Caco-2 (cell line): Measurements from ENCODE around the gene USP44. TPM values are rescaled to one million over a fixed set of nuclear protein-coding genes. Genes with fewer than 3 reads are reported as not detected.

Experiments
- BruUV-seq: library from RNA; stranded (reverse); fragments of 400-500 nt; replicated peaks from 2 replicates; lab custom pipeline; 2021; lab: Mats Ljungman, UMichigan
- CTCF ChIA-PET: fragments of 300-600 bp; sonication (Branson Sonifier 250); formaldehyde crosslinking; loops from one replicate; lab custom pipeline; 2022; ENCODE audit warnings: antibody characterized with exemption; lab: Charles Lee
- POLR2A ChIA-PET: fragments of 300-600 bp; sonication (Branson Sonifier 250); formaldehyde crosslinking; loops from one replicate; lab custom pipeline; 2022; ENCODE audit warnings: antibody characterized with exemption; lab: Charles Lee
- DNase-seq, 2 experiments: peaks; one replicate each; pipeline versions ENCODE4 v3.0.0 to v3.0.0-alpha.2; 2020 to 2022
- H3K27me3 ChIP-seq: replicated peaks from 2 replicates; pipeline ENCODE4 v1.6.0; 2011; ENCODE audit warnings: low read length; ENCODE audit not compliant: control insufficient read depth, insufficient read depth
- H3K36me3 ChIP-seq: 2 replicates; pipeline ENCODE4 v1.5.1; 2011; ENCODE audit warnings: low read length; ENCODE audit not compliant: control insufficient read depth, insufficient read depth
- H3K4me1 ChIP-seq: fragments of 250-450 bp; sonication (Bioruptor Pico); 2 replicates; pipeline ENCODE4 v1.5.1; 2020; ENCODE audit warnings: mild to moderate bottlenecking
- H3K4me3 ChIP-seq: 2 replicates; pipeline ENCODE4 v1.5.1; 2011; ENCODE audit warnings: low read depth, mild to moderate bottlenecking, control low read depth, low read length
- H3K9me3 ChIP-seq: fragments of 250-450 bp; sonication (Bioruptor Pico); 2 replicates; pipeline ENCODE4 v1.5.1; 2020; ENCODE audit warnings: mild to moderate bottlenecking, moderate library complexity
- H3K27ac Mint-ChIP-seq: one replicate; pipeline ENCODE4 v1.8.0; 2022; ENCODE audit warnings: mixed read lengths; ENCODE audit not compliant: unreplicated experiment
- H3K27me3 Mint-ChIP-seq: one replicate; pipeline ENCODE4 v1.8.0; 2022; ENCODE audit warnings: mixed read lengths; ENCODE audit not compliant: insufficient read depth, unreplicated experiment
- H3K36me3 Mint-ChIP-seq: one replicate; pipeline ENCODE4 v1.8.0; 2022; ENCODE audit warnings: mild to moderate bottlenecking, mixed read lengths; ENCODE audit not compliant: insufficient read depth, unreplicated experiment
- H3K4me1 Mint-ChIP-seq: one replicate; pipeline ENCODE4 v1.8.0; 2022; ENCODE audit warnings: low read depth, mixed read lengths; ENCODE audit not compliant: unreplicated experiment
- H3K4me3 Mint-ChIP-seq: one replicate; pipeline ENCODE4 v1.8.0; 2022; ENCODE audit warnings: mild to moderate bottlenecking, moderate library complexity, mixed read lengths; ENCODE audit not compliant: unreplicated experiment
- H3K9me3 Mint-ChIP-seq: one replicate; pipeline ENCODE4 v1.8.0; 2022; ENCODE audit warnings: mixed read lengths; ENCODE audit not compliant: unreplicated experiment
- intact Hi-C: fragments of 100-400 bp; cut with micrococcal nuclease; formaldehyde crosslinking; loops from one replicate; pipeline ENCODE4 v1.10.0; 2022; ENCODE audit not compliant: unreplicated experiment
- total RNA-seq: library from RNA; stranded (reverse); gene quantifications from 2 replicates; pipeline ENCODE4 v1.2.3, GENCODE V29; 2022
- TF ChIP-seq, protein P1 (sequence below), 2 experiments: fragments of 200-600 bp in 1 of 2; IDR thresholded peaks; 1 replicate in 1 of 2; 2 replicates in 1 of 2; pipeline versions ENCODE4 v1.5.1 to v1.8.0; 2011 to 2022; ENCODE audit warnings: antibody characterized with exemption in 1 of 2, control low read depth in 1 of 2, inconsistent platforms in 1 of 2, low read depth in 1 of 2, low read length in 1 of 2, mild to moderate bottlenecking in 1 of 2, moderate library complexity in 1 of 2; ENCODE audit not compliant: insufficient read depth in 1 of 2, severe bottlenecking in 1 of 2, unreplicated experiment in 1 of 2

USP44 gene
- total RNA-seq, 1 experiment from 2014 or later: 0.14 TPM

DNA sequence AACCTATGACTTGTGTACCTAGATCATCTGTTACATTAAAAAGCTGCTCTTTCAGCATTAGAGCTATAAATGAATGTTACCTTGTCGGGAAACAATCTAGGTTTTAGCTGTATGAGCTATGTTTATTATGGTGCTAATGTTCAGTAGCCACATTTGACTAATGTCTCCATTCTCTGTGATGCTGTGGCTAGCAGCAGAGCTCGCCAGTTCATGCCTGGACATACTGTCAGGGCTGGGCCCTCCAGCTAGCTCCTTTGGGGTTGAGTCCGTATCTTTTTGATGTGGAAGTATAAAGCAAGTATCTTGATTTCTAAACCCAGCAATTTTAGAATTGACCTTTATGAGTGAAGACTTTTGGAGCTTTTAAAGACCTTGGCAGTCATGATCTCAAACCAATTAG lies 36.1 kb downstream of the USP44 start:
- POLR2A ChIA-PET: no interaction called here
- TF ChIP-seq, protein P1, sequence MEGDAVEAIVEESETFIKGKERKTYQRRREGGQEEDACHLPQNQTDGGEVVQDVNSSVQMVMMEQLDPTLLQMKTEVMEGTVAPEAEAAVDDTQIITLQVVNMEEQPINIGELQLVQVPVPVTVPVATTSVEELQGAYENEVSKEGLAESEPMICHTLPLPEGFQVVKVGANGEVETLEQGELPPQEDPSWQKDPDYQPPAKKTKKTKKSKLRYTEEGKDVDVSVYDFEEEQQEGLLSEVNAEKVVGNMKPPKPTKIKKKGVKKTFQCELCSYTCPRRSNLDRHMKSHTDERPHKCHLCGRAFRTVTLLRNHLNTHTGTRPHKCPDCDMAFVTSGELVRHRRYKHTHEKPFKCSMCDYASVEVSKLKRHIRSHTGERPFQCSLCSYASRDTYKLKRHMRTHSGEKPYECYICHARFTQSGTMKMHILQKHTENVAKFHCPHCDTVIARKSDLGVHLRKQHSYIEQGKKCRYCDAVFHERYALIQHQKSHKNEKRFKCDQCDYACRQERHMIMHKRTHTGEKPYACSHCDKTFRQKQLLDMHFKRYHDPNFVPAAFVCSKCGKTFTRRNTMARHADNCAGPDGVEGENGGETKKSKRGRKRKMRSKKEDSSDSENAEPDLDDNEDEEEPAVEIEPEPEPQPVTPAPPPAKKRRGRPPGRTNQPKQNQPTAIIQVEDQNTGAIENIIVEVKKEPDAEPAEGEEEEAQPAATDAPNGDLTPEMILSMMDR (IDR thresholded peaks at IDR 0.05; ENCODE audit: insufficient read depth in 1 of 2, low read depth in 1 of 2, low read length in 1 of 2, severe bottlenecking in 1 of 2, unreplicated experiment in 1 of 2): no peak
- Histone ChIP-seq H3K9me3 (no peaks in the 10 kb centered on the region), H3K4me1 (peaks cover 27% of the 10 kb centered on the region), H3K36me3 (no peaks in the 10 kb centered on the region; the same call in 1 of the 2 replicates), H3K4me3 (no peak overlapping the region), H3K27me3 (no peaks in the 10 kb centered on the region)
- no TSS peak for BruUV-seq
- Mint-ChIP-seq H3K4me1 (peaks cover 10% of the 10 kb centered on the region), H3K36me3 (peaks cover 52% of the 10 kb centered on the region), H3K27ac (no peak overlapping the region), H3K9me3 (no peaks in the 10 kb centered on the region), H3K27me3 (no peaks in the 10 kb centered on the region), H3K4me3 (no peak overlapping the region)
- CTCF ChIA-PET: interaction anchor here (0.6 kb wide), 1 partner anchor 19 kb away, joined by 6 read pairs; no protein-coding TSS in a partner anchor
- DNase-seq: no peak
- intact Hi-C loops: no loop called here

DNA sequence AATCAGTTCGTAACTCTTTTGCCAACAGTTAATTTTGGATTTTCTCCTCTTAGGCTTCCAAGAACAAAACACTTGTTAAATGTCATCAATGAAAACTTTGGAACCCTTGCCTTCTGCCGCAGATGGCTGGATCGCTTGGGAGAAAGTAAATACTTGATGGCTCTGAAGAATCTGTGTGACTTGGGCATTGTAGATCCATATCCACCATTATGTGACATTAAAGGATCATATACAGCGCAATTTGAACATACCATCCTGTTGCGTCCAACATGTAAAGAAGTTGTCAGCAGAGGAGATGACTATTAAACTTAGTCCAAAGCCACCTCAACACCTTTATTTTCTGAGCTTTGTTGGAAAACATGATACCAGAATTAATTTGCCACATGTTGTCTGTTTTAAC lies 37.7 kb downstream of the USP44 start:
- H3K4me1 Mint-ChIP-seq: peaks cover 10% of the 10 kb centered on the region
- H3K36me3 Mint-ChIP-seq: peaks cover 68% of the 10 kb centered on the region
- intact Hi-C loops: no loop called here
- DNase-seq: no peak
- Histone ChIP-seq H3K4me3 (no peak overlapping the region), H3K9me3 (no peaks in the 10 kb centered on the region), H3K4me1 (peaks cover 27% of the 10 kb centered on the region), H3K36me3 (peaks cover under 1% of the 10 kb centered on the region), H3K27me3 (no peaks in the 10 kb centered on the region)
- no peak overlapping the region for H3K4me3 Mint-ChIP-seq
- TF ChIP-seq, protein P1 (IDR thresholded peaks at IDR 0.05; ENCODE audit: insufficient read depth in 1 of 2, low read depth in 1 of 2, low read length in 1 of 2, severe bottlenecking in 1 of 2, unreplicated experiment in 1 of 2): no peak
- H3K27ac Mint-ChIP-seq: no peak overlapping the region
- H3K27me3 Mint-ChIP-seq: no peaks in the 10 kb centered on the region
- no peaks in the 10 kb centered on the region for H3K9me3 Mint-ChIP-seq
- no TSS peak for BruUV-seq
- CTCF ChIA-PET: no interaction called here
- POLR2A ChIA-PET: interaction anchor here (0.5 kb wide), 1 partner anchor 25 kb away, joined by 3 read pairs; no protein-coding TSS in a partner anchor

DNA sequence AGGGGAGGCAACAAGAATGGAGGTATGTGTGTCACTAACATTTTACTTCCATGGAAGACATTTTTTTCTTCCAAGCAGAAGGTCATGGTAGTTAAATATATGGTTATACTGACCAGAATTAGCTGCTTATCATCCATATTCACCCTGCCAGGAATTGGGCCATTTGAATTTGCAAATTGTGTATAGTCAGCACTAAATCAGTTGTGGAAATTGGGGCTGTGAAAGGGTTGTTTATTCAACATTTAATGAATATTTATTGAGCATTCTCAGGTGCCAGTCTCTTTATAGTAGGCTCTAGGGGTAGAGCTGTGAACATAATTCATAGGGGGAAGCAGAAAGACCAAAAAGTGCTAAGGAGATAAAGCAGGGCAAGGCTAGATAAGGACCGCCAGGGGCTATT lies 39.3 kb downstream of the USP44 start:
- Histone ChIP-seq H3K4me1 (peaks cover 12% of the 10 kb centered on the region), H3K36me3 (peaks cover 1% of the 10 kb centered on the region), H3K27me3 (no peaks in the 10 kb centered on the region), H3K9me3 (no peaks in the 10 kb centered on the region), H3K4me3 (no peak overlapping the region)
- no TSS peak for BruUV-seq
- Mint-ChIP-seq H3K4me3 (no peak overlapping the region), H3K36me3 (peaks cover 84% of the 10 kb centered on the region), H3K9me3 (no peaks in the 10 kb centered on the region), H3K27me3 (no peaks in the 10 kb centered on the region), H3K4me1 (peaks cover 5% of the 10 kb centered on the region), H3K27ac (no peak overlapping the region)
- TF ChIP-seq, protein P1 (IDR thresholded peaks at IDR 0.05; ENCODE audit: insufficient read depth in 1 of 2, low read depth in 1 of 2, low read length in 1 of 2, severe bottlenecking in 1 of 2, unreplicated experiment in 1 of 2): no peak
- intact Hi-C loops: no loop called here
- no peak for DNase-seq
- POLR2A ChIA-PET: no interaction called here
- CTCF ChIA-PET: no interaction called here
